Trophoblast cell (in vitro differentiated cells and primary cell): ENCODE measurements around the gene HDAC9.

Experiments
- DNase-seq, 2 donors: peaks; one replicate each; pipeline ENCODE4 v3.0.0-alpha.2; 2016
- H2AFZ ChIP-seq: 2 replicates; pipeline ENCODE4 v1.6.1; 2013; ENCODE audit warnings: low read length, moderate library complexity, mild to moderate bottlenecking; ENCODE audit not compliant: insufficient read depth, poor library complexity
- H2AK5ac ChIP-seq: 2 replicates; pipeline ENCODE4 v1.6.1; 2013; ENCODE audit warnings: mild to moderate bottlenecking, low read length
- H2BK120ac ChIP-seq: 2 replicates; pipeline ENCODE4 v1.6.1; 2013; ENCODE audit warnings: low read length, mild to moderate bottlenecking, moderate library complexity; ENCODE audit not compliant: insufficient read depth, poor library complexity
- H2BK12ac ChIP-seq: 2 replicates; pipeline ENCODE4 v1.6.1; 2013; ENCODE audit warnings: mild to moderate bottlenecking, low read length, moderate library complexity
- H2BK5ac ChIP-seq: 2 replicates; pipeline ENCODE4 v1.6.1; 2013; ENCODE audit warnings: low read length, low read depth, moderate library complexity, mild to moderate bottlenecking; ENCODE audit not compliant: poor library complexity
- H3K14ac ChIP-seq: 2 replicates; pipeline ENCODE4 v1.6.1; 2013; ENCODE audit warnings: mild to moderate bottlenecking, low read length
- H3K18ac ChIP-seq: 2 replicates; pipeline ENCODE4 v1.6.1; 2013; ENCODE audit warnings: mild to moderate bottlenecking, low read length
- H3K23ac ChIP-seq: 2 replicates; pipeline ENCODE4 v1.6.1; 2013; ENCODE audit warnings: low read length
- H3K27ac ChIP-seq: 2 replicates; pipeline ENCODE4 v1.5.1; 2013; ENCODE audit warnings: low read depth, mild to moderate bottlenecking, inconsistent platforms, low read length, moderate library complexity
- H3K27me3 ChIP-seq: 2 replicates; pipeline ENCODE4 v1.6.1; 2013; ENCODE audit warnings: inconsistent platforms, mild to moderate bottlenecking, low read length, moderate library complexity; ENCODE audit not compliant: insufficient read depth
- H3K36me3 ChIP-seq, 2 experiments: 1 replicate in 1 of 2; 2 replicates in 1 of 2; pipeline ENCODE4 v1.6.1; 2013; ENCODE audit warnings: low read length in 2 of 2, mild to moderate bottlenecking in 2 of 2, moderate library complexity in 1 of 2; ENCODE audit not compliant: insufficient read depth in 2 of 2, control insufficient read depth in 1 of 2
- H3K4ac ChIP-seq: 2 replicates; pipeline ENCODE4 v1.6.1; 2013; ENCODE audit warnings: low read depth, mild to moderate bottlenecking, low read length, moderate library complexity
- H3K4me1 ChIP-seq, 2 experiments: 1 replicate in 1 of 2; 2 replicates in 1 of 2; pipeline ENCODE4 v1.6.1; 2013; ENCODE audit warnings: low read length in 2 of 2, mild to moderate bottlenecking in 2 of 2, moderate library complexity in 1 of 2; ENCODE audit not compliant: insufficient read depth in 2 of 2, control insufficient read depth in 1 of 2
- H3K4me2 ChIP-seq: 2 replicates; pipeline ENCODE4 v1.6.1; 2013; ENCODE audit warnings: inconsistent platforms, mild to moderate bottlenecking, low read length, moderate library complexity
- H3K4me3 ChIP-seq: 2 replicates; pipeline ENCODE4 v1.5.1; 2013; ENCODE audit warnings: mild to moderate bottlenecking, low read depth, low read length, inconsistent platforms
- H3K79me1 ChIP-seq: one replicate; pipeline ENCODE4 v1.6.1; 2013; ENCODE audit warnings: low read length
- H3K79me2 ChIP-seq: 2 replicates; pipeline ENCODE4 v1.6.1; 2013; ENCODE audit warnings: low read length, mild to moderate bottlenecking; ENCODE audit not compliant: control insufficient read depth, insufficient read depth, poor library complexity
- H3K9ac ChIP-seq: 2 replicates; pipeline ENCODE4 v1.6.1; 2013; ENCODE audit warnings: mild to moderate bottlenecking, low read length
- H3K9me3 ChIP-seq: 2 replicates; pipeline ENCODE4 v1.6.1; 2013; ENCODE audit warnings: low read depth, mild to moderate bottlenecking, control low read depth, inconsistent platforms, low read length; ENCODE audit not compliant: insufficient read depth
- H4K12ac ChIP-seq: 2 replicates; pipeline ENCODE4 v1.6.1; 2013; ENCODE audit warnings: low read depth, mild to moderate bottlenecking, low read length, moderate library complexity
- H4K8ac ChIP-seq: 2 replicates; pipeline ENCODE4 v1.6.1; 2013; ENCODE audit warnings: low read depth, mild to moderate bottlenecking, low read length, moderate library complexity
- H4K91ac ChIP-seq: one replicate; pipeline ENCODE4 v1.6.1; 2013; ENCODE audit warnings: low read depth, mild to moderate bottlenecking, low read length, moderate library complexity
- whole genome bisulfite sequencing: extraction: QIAGEN DNeasy Blood & Tissue Kit; methylation state at CpG from one replicate; pipeline ENCODE4 v1.1.7; 2013; ENCODE audit warnings: missing lambda C conversion rate; ENCODE audit not compliant: insufficient read length, insufficient coverage; ENCODE audit errors: extremely low coverage; 5-methylcytosine and 5-hydroxymethylcytosine counted together

Gene HDAC9

GRCh38 chr7:19020062-19020461 lies 524.5 kb downstream of the HDAC9 start:
- H3K4me1 ChIP-seq = no peaks in the 10 kb centered on the region
- H3K9me3 ChIP-seq = no peaks in the 10 kb centered on the region
- H3K79me2 ChIP-seq = no peaks in the 10 kb centered on the region
- no peak overlapping the region for H3K18ac ChIP-seq
- H2AFZ ChIP-seq = no peak overlapping the region
- H3K14ac ChIP-seq = no peak overlapping the region
- no peaks in the 10 kb centered on the region for H3K79me1 ChIP-seq
- H3K27me3 ChIP-seq = no peaks in the 10 kb centered on the region
- H3K23ac ChIP-seq = no peak overlapping the region
- H3K9ac ChIP-seq = no peak overlapping the region
- H2BK12ac ChIP-seq = no peak overlapping the region
- no peak overlapping the region for H3K4me2 ChIP-seq
- no peak overlapping the region for H3K4ac ChIP-seq
- H4K91ac ChIP-seq = no peak overlapping the region
- no CpG with 5 or more reads among the region's 2 CpGs for WGBS
- no peak overlapping the region for H3K4me3 ChIP-seq
- no peak overlapping the region for H2BK5ac ChIP-seq
- H4K12ac ChIP-seq = no peak overlapping the region
- no peaks in the 10 kb centered on the region for H3K36me3 ChIP-seq
- H4K8ac ChIP-seq = no peak overlapping the region
- no peak overlapping the region for H2AK5ac ChIP-seq
- no peak overlapping the region for H2BK120ac ChIP-seq
- peak in 1 of 2 donors; percentile 30 for DNase-seq
- H3K27ac ChIP-seq = no peak overlapping the region

GRCh38 chr7:19020711-19021110 lies 525.2 kb downstream of the HDAC9 start:
- Histone ChIP-seq H3K79me2 (no peaks in the 10 kb centered on the region), H4K8ac (no peak overlapping the region)
- no CpG with 5 or more reads among the region's 2 CpGs for WGBS

DNA sequence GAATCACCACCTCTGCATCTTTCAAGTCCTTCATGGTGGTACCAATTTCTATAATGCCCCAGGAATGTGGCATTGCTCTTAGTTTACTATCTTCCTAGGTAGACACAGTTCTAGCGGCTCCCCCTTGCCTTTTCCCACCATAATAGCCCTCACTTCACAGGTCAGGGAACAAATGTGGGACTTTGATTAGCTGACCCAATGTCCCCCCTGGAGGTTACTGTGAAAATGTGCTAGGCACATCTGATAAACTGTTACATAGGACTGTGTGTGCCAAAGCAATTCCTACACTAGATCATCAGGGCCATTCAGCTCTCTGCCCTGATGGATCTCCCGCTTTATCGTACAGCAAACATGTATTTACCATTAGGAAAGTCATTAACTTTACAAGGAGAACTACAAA lies 527.9 kb downstream of the HDAC9 start:
- Histone ChIP-seq H4K8ac (no peak overlapping the region), H2BK120ac (no peak overlapping the region), H3K36me3 (no peaks in the 10 kb centered on the region), H2BK5ac (no peak overlapping the region), H3K23ac (no peak overlapping the region), H3K4me2 (no peak overlapping the region), H3K27ac (no peak overlapping the region), H3K9ac (no peak overlapping the region), H3K14ac (no peak overlapping the region), H3K9me3 (no peaks in the 10 kb centered on the region), H3K27me3 (no peaks in the 10 kb centered on the region), H4K12ac (no peak overlapping the region), H3K4me3 (no peak overlapping the region), H3K18ac (no peak overlapping the region), H2AK5ac (no peak overlapping the region), H3K4me1 (no peaks in the 10 kb centered on the region), H3K79me1 (no peaks in the 10 kb centered on the region), H3K79me2 (no peaks in the 10 kb centered on the region), H3K4ac (no peak overlapping the region), H2BK12ac (no peak overlapping the region), H2AFZ (no peak overlapping the region), H4K91ac (no peak overlapping the region)
- no CpG with 5 or more reads among the region's 3 CpGs for WGBS
- no peak for DNase-seq

More at GRCh38 chr7:19020711-19021110, 525.2 kb downstream of the HDAC9 start:
- Histone ChIP-seq H3K4me2 (no peak overlapping the region), H3K18ac (no peak overlapping the region), H3K79me1 (no peaks in the 10 kb centered on the region), H3K9ac (no peak overlapping the region), H4K12ac (no peak overlapping the region), H3K27me3 (no peaks in the 10 kb centered on the region), H3K36me3 (no peaks in the 10 kb centered on the region), H3K27ac (no peak overlapping the region), H2AK5ac (no peak overlapping the region), H2AFZ (no peak overlapping the region), H2BK5ac (no peak overlapping the region), H3K23ac (no peak overlapping the region), H4K91ac (no peak overlapping the region), H3K9me3 (no peaks in the 10 kb centered on the region), H2BK12ac (no peak overlapping the region), H2BK120ac (no peak overlapping the region), H3K4me1 (no peaks in the 10 kb centered on the region), H3K4me3 (no peak overlapping the region), H3K14ac (no peak overlapping the region), H3K4ac (no peak overlapping the region)
- DNase-seq = peak; percentile 47 to 76

GRCh38 chr7:19024261-19024660 lies 528.7 kb downstream of the HDAC9 start:
- no CpG with 5 or more reads among the region's 4 CpGs for WGBS
- H3K79me1 ChIP-seq = no peaks in the 10 kb centered on the region
- H3K4me1 ChIP-seq = no peaks in the 10 kb centered on the region
- H2AFZ ChIP-seq = no peak overlapping the region
- no peaks in the 10 kb centered on the region for H3K36me3 ChIP-seq
- no peak overlapping the region for H3K4me2 ChIP-seq
- no peak overlapping the region for H4K91ac ChIP-seq
- H3K23ac ChIP-seq = no peak overlapping the region
- H3K14ac ChIP-seq = no peak overlapping the region
- no peak overlapping the region for H4K8ac ChIP-seq
- H2BK5ac ChIP-seq = no peak overlapping the region
- H3K27me3 ChIP-seq = no peaks in the 10 kb centered on the region
- DNase-seq = peak in 1 of 2 donors; percentile 38
- no peak overlapping the region for H2BK120ac ChIP-seq
- H3K79me2 ChIP-seq = no peaks in the 10 kb centered on the region
- H3K27ac ChIP-seq = no peak overlapping the region
- H4K12ac ChIP-seq = no peak overlapping the region
- H3K9ac ChIP-seq = no peak overlapping the region
- H2AK5ac ChIP-seq = no peak overlapping the region
- no peak overlapping the region for H3K4me3 ChIP-seq
- no peak overlapping the region for H3K18ac ChIP-seq
- H2BK12ac ChIP-seq = no peak overlapping the region
- no peak overlapping the region for H3K4ac ChIP-seq
- H3K9me3 ChIP-seq = no peaks in the 10 kb centered on the region
